Measurements from ENCODE around the gene TRERF1.

DNA sequence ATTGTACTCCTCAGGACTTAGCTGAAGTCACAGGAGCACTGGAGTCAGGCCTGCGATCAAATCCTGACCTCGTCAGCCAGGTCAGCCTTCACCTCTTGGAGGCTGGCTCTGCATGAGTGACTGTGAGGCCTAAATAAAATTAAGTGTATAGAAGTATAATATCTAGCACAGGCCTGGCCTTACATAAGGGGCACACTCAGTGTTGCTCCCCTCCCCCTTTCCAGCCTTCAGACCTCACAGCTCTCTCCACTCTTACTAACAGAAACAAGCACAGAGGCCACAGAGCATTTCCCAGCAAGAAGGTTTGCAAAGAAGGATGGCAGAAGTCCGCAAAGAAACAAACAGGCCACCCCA lies 84.8 kb downstream of the TRERF1 start:
- TF ChIP-seq, protein P1, sequence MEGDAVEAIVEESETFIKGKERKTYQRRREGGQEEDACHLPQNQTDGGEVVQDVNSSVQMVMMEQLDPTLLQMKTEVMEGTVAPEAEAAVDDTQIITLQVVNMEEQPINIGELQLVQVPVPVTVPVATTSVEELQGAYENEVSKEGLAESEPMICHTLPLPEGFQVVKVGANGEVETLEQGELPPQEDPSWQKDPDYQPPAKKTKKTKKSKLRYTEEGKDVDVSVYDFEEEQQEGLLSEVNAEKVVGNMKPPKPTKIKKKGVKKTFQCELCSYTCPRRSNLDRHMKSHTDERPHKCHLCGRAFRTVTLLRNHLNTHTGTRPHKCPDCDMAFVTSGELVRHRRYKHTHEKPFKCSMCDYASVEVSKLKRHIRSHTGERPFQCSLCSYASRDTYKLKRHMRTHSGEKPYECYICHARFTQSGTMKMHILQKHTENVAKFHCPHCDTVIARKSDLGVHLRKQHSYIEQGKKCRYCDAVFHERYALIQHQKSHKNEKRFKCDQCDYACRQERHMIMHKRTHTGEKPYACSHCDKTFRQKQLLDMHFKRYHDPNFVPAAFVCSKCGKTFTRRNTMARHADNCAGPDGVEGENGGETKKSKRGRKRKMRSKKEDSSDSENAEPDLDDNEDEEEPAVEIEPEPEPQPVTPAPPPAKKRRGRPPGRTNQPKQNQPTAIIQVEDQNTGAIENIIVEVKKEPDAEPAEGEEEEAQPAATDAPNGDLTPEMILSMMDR (IDR thresholded peaks at IDR 0.05) = no peak
- TF ChIP-seq POLR2A (IDR thresholded peaks at IDR 0.05) = no peak

Measured in transverse colon (tissue), 3 donors.